CD4-positive, alpha-beta T cell (primary cell): Measurements from ENCODE around the gene PFKM. TPM values are rescaled to one million over a fixed set of nuclear protein-coding genes. Genes with fewer than 3 reads are reported as not detected.

Experiments used
- ATAC-seq: fragments of 200-7000 bp; cut with Tn5 transposase; one replicate; pipeline ENCODE4 v1.10.0; 2022; ENCODE audit warnings: mild to moderate bottlenecking; ENCODE audit not compliant: poor library complexity
- CTCF ChIA-PET: fragments of 350-600 bp; sonication (Branson Sonifier 250); formaldehyde crosslinking; loops from one replicate; lab custom pipeline; 2021; ENCODE audit warnings: antibody characterized with exemption, inconsistent platforms; lab: Charles Lee
- POLR2A ChIA-PET: fragments of 350-600 bp; sonication (Branson Sonifier 250); formaldehyde crosslinking; loops from one replicate; lab custom pipeline; 2021; ENCODE audit warnings: antibody characterized with exemption, inconsistent platforms; lab: Charles Lee
- DNase-seq, 14 experiments: peaks; one replicate each; pipeline ENCODE4 v3.0.0-alpha.2; 2013 to 2020; ENCODE audit warnings: mixed read lengths in 2 of 14
- H3K27ac ChIP-seq, 2 donors: one replicate each; pipeline versions ENCODE4 v1.5.1 to v1.7.0; 2013; ENCODE audit warnings: low read length in 2 of 2, low read depth in 1 of 2, mild to moderate bottlenecking in 1 of 2
- H3K27me3 ChIP-seq, 2 experiments: 1 replicate in 1 of 2; 2 replicates in 1 of 2; pipeline versions ENCODE4 v1.6.1 to v1.7.0; 2013; ENCODE audit warnings: low read length in 2 of 2, control low read depth in 1 of 2, mild to moderate bottlenecking in 1 of 2, moderate library complexity in 1 of 2; ENCODE audit not compliant: insufficient read depth in 2 of 2, control insufficient read depth in 1 of 2
- H3K36me3 ChIP-seq: one replicate; pipeline ENCODE4 v1.6.1; 2013; ENCODE audit warnings: low read length, control low read depth; ENCODE audit not compliant: insufficient read depth
- H3K4me1 ChIP-seq: one replicate; pipeline ENCODE4 v1.6.1; 2013; ENCODE audit warnings: low read length, control low read depth; ENCODE audit not compliant: insufficient read depth
- H3K4me3 ChIP-seq: one replicate; pipeline ENCODE4 v1.5.1; 2013; ENCODE audit warnings: mild to moderate bottlenecking, low read length, moderate library complexity
- H3K9me3 ChIP-seq, 2 experiments: 1 replicate in 1 of 2; 2 replicates in 1 of 2; pipeline versions ENCODE4 v1.6.1 to v1.7.0; 2013; ENCODE audit warnings: low read length in 2 of 2, mild to moderate bottlenecking in 2 of 2, control low read depth in 1 of 2, moderate library complexity in 1 of 2; ENCODE audit not compliant: control insufficient read depth in 1 of 2, insufficient read depth in 1 of 2
- H3K27ac Mint-ChIP-seq: one replicate; pipeline ENCODE4 v1.8.0; 2020; ENCODE audit warnings: mixed read lengths
- H3K27me3 Mint-ChIP-seq: one replicate; pipeline ENCODE4 v1.8.0; 2021; ENCODE audit warnings: mixed read lengths
- H3K36me3 Mint-ChIP-seq: one replicate; pipeline ENCODE4 v1.8.0; 2021; ENCODE audit warnings: low read depth, mixed read lengths
- H3K4me1 Mint-ChIP-seq: one replicate; pipeline ENCODE4 v1.8.0; 2021; ENCODE audit warnings: low read depth, mixed read lengths
- H3K4me3 Mint-ChIP-seq: one replicate; pipeline ENCODE4 v1.8.0; 2020; ENCODE audit warnings: mild to moderate bottlenecking, mixed read lengths
- H3K9me3 Mint-ChIP-seq: one replicate; pipeline ENCODE4 v1.8.0; 2020; ENCODE audit warnings: mixed read lengths
- intact Hi-C, 2 experiments: fragments of 100-400 bp; cut with DNase I in 1 of 2; cut with micrococcal nuclease in 1 of 2; formaldehyde crosslinking; loops; one replicate each; pipeline versions ENCODE4 v1.15.1 to v1.9.0; 2023 to 2025; cut with DNase I, micrococcal nuclease
- total RNA-seq, 174 experiments: library from RNA in 2 of 174; stranded (reverse) in 2 of 174; gene quantifications; one replicate each; pipeline ENCODE4 v1.2.3 and lab custom pipeline; 2021 to 2026
- TF ChIP-seq, protein P1 (sequence below): fragments of 200-600 bp; IDR thresholded peaks from one replicate; pipeline ENCODE4 v1.8.0; 2022; ENCODE audit warnings: antibody characterized with exemption, mild to moderate bottlenecking

The PFKM gene
- total RNA-seq, 2 experiments from 2014 or later: 9.3 to 9.4 TPM

DNA sequence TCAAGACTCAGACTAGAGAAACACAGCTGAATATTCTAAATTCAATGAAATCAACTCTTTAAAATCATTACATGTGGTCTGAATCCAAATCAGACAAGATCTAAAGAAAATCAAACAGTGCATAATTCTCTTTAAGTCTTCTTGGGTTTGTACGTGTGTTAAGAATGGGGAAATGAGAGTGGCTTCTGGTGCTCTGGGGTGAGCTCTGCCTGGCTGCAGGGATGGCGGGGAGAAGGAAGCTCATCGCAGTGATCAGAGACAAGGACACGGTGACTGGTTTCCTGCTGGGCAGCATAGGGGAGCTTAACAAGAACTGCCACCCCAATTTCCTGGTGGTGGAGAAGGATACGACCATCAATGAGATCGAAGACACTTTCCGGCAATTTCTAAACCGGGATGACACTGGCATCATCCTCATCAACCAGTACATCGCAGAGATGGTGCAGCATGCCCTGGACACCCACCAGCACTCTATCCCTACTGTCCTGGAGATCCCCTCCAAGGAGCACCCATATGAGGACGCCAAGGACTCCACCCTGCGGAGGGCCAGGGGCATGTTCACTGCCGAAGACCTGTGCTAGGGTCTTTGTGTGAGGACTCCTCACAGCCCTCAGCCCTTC lies 34.2 kb upstream of the PFKM start:
- Mint-ChIP-seq H3K36me3 (peaks cover 91% of the 10 kb centered on the region), H3K27me3 (no peaks in the 10 kb centered on the region), H3K27ac (no peak overlapping the region), H3K9me3 (no peaks in the 10 kb centered on the region), H3K4me3 (no peak overlapping the region), H3K4me1 (no peaks in the 10 kb centered on the region)
- ChIA-PET POLR2A (interaction anchor here (1.5 kb wide), 1 partner anchor 20 kb away, joined by 5 read pairs; the partner anchor contains the start of gene SENP1), CTCF (interaction anchor here (0.6 to 2.6 kb wide), 4 partner anchors 17 to 81 kb away, joined by 4 to 9 read pairs (median 8); partner anchors contain the start of genes ASB8 and SENP1)
- Histone ChIP-seq H3K4me1 (no peaks in the 10 kb centered on the region), H3K27me3 (no peaks in the 10 kb centered on the region), H3K27ac (no peak overlapping the region), H3K9me3 (no peaks in the 10 kb centered on the region), H3K4me3 (no peak overlapping the region), H3K36me3 (peaks cover 81% of the 10 kb centered on the region)
- intact Hi-C loops: loop anchor here (1.0 to 5.0 kb wide), 3 partner anchors 80 to 532 kb away; no protein-coding TSS in a partner anchor
- ATAC-seq (no peak), DNase-seq (no peak)
- TF ChIP-seq, protein P1, sequence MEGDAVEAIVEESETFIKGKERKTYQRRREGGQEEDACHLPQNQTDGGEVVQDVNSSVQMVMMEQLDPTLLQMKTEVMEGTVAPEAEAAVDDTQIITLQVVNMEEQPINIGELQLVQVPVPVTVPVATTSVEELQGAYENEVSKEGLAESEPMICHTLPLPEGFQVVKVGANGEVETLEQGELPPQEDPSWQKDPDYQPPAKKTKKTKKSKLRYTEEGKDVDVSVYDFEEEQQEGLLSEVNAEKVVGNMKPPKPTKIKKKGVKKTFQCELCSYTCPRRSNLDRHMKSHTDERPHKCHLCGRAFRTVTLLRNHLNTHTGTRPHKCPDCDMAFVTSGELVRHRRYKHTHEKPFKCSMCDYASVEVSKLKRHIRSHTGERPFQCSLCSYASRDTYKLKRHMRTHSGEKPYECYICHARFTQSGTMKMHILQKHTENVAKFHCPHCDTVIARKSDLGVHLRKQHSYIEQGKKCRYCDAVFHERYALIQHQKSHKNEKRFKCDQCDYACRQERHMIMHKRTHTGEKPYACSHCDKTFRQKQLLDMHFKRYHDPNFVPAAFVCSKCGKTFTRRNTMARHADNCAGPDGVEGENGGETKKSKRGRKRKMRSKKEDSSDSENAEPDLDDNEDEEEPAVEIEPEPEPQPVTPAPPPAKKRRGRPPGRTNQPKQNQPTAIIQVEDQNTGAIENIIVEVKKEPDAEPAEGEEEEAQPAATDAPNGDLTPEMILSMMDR: no peak

DNA sequence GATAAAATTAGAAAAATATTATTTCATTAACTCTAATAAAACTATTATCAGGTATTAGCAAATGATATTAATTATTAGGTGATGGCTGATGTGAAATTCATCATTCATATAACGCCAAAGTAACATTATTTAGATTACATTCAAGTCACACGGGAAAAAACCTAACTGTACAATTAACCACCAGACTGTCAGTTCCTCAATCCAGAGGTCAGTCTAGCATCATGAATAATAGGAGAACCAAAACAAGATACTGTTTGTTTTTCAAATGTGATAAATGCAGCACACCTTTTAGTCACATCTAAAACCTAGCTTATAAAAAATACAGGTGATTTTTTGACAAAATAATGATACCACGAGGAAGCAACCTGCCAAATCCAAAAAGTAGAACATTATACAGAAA lies 32.8 kb upstream of the PFKM start:
- intact Hi-C loops: loop anchor here in 1 of 2 experiments (5.0 kb wide), 1 partner anchor 531 kb away; no protein-coding TSS in a partner anchor
- CTCF ChIA-PET: no interaction called here
- Histone ChIP-seq H3K9me3 (no peaks in the 10 kb centered on the region), H3K27ac (no peak overlapping the region), H3K4me3 (no peak overlapping the region), H3K4me1 (no peaks in the 10 kb centered on the region), H3K27me3 (no peaks in the 10 kb centered on the region), H3K36me3 (peaks cover 83% of the 10 kb centered on the region)
- Mint-ChIP-seq H3K4me1 (no peaks in the 10 kb centered on the region), H3K4me3 (no peak overlapping the region), H3K27ac (no peak overlapping the region), H3K27me3 (no peaks in the 10 kb centered on the region), H3K9me3 (no peaks in the 10 kb centered on the region), H3K36me3 (peaks cover 89% of the 10 kb centered on the region)
- POLR2A ChIA-PET: interaction anchor here (0.6 to 1.2 kb wide), 2 partner anchors 70 to 71 kb away, joined by 3 read pairs; partner anchors contain the start of gene ASB8
- ATAC-seq (no peak), DNase-seq (no peak)
- TF ChIP-seq, protein P1: no peak

DNA sequence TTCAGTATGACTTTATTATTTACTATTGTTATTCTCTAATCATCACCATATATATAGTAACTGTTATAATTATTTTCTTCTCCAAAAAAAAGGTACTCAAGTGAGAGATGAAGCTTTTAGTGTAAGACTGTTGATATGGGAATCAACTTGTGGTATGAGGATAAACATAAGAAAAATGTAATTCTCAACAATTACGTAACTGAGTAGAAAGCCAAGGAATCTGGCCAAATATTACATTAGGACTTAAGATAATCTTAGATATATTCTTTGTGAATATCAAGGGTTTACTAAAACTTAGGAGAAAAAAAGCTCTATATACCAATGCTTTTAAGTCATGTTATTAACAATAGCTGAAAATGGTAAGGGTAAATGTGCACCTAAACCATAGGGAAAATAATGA lies 26.6 kb upstream of the PFKM start:
- ChIA-PET CTCF (interaction anchor here (1.6 kb wide), 1 partner anchor 72 kb away, joined by 4 read pairs; no protein-coding TSS in a partner anchor), POLR2A (no interaction called here)
- Histone ChIP-seq H3K36me3 (peaks cover 82% of the 10 kb centered on the region), H3K4me1 (no peaks in the 10 kb centered on the region), H3K27ac (no peak overlapping the region), H3K9me3 (no peaks in the 10 kb centered on the region), H3K4me3 (no peak overlapping the region), H3K27me3 (no peaks in the 10 kb centered on the region)
- peaks cover 83% of the 10 kb centered on the region for H3K36me3 Mint-ChIP-seq
- no peaks in the 10 kb centered on the region for H3K9me3 Mint-ChIP-seq
- DNase-seq: no peak
- TF ChIP-seq, protein P1: no peak
- H3K4me3 Mint-ChIP-seq: no peak overlapping the region
- no peaks in the 10 kb centered on the region for H3K27me3 Mint-ChIP-seq
- no peaks in the 10 kb centered on the region for H3K4me1 Mint-ChIP-seq
- intact Hi-C loops: no loop called here
- no peak for ATAC-seq
- H3K27ac Mint-ChIP-seq: no peak overlapping the region
